A549 (cell line): Measurements from ENCODE around the gene MUC3A.

Experiments
- CHD4 ChIP-seq: fragments of 200-600 bp; sonication (generic); IDR thresholded peaks from 2 replicates; pipeline ENCODE4 v1.6.1; 2016; ENCODE audit warnings: antibody characterized with exemption, mild to moderate bottlenecking, borderline replicate concordance
- CTCF ChIP-seq: fragments of >200 bp; sonication (Bioruptor Twin); formaldehyde crosslinking; IDR thresholded peaks from 3 replicates; pipeline ENCODE4 v1.5.1; 2016
- ELK1 ChIP-seq: fragments of 150-350 bp; IDR thresholded peaks from 2 replicates; pipeline ENCODE4 v1.6.1; 2014; ENCODE audit warnings: low read depth, mild to moderate bottlenecking, low read length
- EP300 ChIP-seq, 2 experiments: fragments of >200 bp; sonication (Bioruptor Twin); formaldehyde crosslinking; IDR thresholded peaks; 2 replicates in 1 of 2; 3 replicates in 1 of 2; pipeline ENCODE4 v1.6.1; 2016 to 2017
- MAFK ChIP-seq: fragments of 450-650 bp; IDR thresholded peaks from 2 replicates; pipeline ENCODE4 v1.6.1; 2014; ENCODE audit not compliant: partially characterized antibody
- MAX ChIP-seq: IDR thresholded peaks from 2 replicates; pipeline ENCODE4 v1.6.1; 2012
- RNF2 ChIP-seq: fragments of 200-600 bp; sonication (generic); IDR thresholded peaks from 2 replicates; pipeline ENCODE4 v1.6.1; 2016; ENCODE audit warnings: low read depth, mild to moderate bottlenecking, antibody characterized with exemption, moderate library complexity, borderline replicate concordance
- ZFP36 ChIP-seq: fragments of 450-650 bp; IDR thresholded peaks from 2 replicates; pipeline ENCODE4 v1.6.1; 2014; ENCODE audit warnings: borderline replicate concordance; ENCODE audit not compliant: partially characterized antibody

GRCh38 chr7:100966542-100967291, 17.4 kb downstream of the MUC3A start:
- TF ChIP-seq CTCF (peak; percentile 27; the same call in 2 of the 3 replicates), EP300 (IDR thresholded peaks at IDR 0.05) (no peak), RNF2 (no peak), ZFP36 (no peak), MAFK (no peak), ELK1 (no peak), CHD4 (no peak), MAX (0 out of 2 replicates have a peak, but pooled peaks have one; percentile 42)
